ENCODE data around the gene UBXN1.

DNA sequence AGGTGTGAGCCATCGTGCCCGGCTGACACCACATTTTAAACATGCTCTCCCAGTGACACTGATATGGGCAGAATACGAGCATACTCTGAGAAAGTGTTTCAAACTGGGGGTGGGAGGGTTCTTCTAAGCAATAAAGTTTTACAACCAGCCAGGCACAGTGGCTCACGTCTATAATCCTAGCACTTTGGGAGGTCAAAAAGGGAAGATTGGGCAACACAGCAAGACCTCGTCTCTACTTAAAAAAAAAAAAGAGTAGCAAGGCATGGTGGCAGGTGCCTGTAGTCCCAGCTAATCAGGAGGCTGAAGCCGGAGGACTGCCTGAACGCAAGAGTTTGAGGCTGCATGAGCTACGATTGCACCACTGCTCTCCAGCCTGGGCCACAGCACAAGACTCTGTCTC, 34.7 kb downstream of the UBXN1 start:
- TF ChIP-seq SP1 (CRISPR knock-in tag; conservative IDR thresholded peaks at IDR 0.05) (no peak), NFE2L1 (CRISPR knock-in tag; IDR thresholded peaks at IDR 0.05) (no peak), CTCF (IDR thresholded peaks at IDR 0.05) (no peak), ZNF138 (CRISPR knock-in tag; conservative IDR thresholded peaks at IDR 0.05) (no peak), RORB (CRISPR knock-in tag; IDR thresholded peaks at IDR 0.05) (no peak)
- TF ChIP-seq, protein P1, sequence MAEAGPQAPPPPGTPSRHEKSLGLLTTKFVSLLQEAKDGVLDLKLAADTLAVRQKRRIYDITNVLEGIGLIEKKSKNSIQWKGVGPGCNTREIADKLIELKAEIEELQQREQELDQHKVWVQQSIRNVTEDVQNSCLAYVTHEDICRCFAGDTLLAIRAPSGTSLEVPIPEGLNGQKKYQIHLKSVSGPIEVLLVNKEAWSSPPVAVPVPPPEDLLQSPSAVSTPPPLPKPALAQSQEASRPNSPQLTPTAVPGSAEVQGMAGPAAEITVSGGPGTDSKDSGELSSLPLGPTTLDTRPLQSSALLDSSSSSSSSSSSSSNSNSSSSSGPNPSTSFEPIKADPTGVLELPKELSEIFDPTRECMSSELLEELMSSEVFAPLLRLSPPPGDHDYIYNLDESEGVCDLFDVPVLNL (CRISPR knock-in tag; IDR thresholded peaks at IDR 0.05; ENCODE audit: borderline replicate concordance, low read depth): no peak
- TF ChIP-seq, protein P2, sequence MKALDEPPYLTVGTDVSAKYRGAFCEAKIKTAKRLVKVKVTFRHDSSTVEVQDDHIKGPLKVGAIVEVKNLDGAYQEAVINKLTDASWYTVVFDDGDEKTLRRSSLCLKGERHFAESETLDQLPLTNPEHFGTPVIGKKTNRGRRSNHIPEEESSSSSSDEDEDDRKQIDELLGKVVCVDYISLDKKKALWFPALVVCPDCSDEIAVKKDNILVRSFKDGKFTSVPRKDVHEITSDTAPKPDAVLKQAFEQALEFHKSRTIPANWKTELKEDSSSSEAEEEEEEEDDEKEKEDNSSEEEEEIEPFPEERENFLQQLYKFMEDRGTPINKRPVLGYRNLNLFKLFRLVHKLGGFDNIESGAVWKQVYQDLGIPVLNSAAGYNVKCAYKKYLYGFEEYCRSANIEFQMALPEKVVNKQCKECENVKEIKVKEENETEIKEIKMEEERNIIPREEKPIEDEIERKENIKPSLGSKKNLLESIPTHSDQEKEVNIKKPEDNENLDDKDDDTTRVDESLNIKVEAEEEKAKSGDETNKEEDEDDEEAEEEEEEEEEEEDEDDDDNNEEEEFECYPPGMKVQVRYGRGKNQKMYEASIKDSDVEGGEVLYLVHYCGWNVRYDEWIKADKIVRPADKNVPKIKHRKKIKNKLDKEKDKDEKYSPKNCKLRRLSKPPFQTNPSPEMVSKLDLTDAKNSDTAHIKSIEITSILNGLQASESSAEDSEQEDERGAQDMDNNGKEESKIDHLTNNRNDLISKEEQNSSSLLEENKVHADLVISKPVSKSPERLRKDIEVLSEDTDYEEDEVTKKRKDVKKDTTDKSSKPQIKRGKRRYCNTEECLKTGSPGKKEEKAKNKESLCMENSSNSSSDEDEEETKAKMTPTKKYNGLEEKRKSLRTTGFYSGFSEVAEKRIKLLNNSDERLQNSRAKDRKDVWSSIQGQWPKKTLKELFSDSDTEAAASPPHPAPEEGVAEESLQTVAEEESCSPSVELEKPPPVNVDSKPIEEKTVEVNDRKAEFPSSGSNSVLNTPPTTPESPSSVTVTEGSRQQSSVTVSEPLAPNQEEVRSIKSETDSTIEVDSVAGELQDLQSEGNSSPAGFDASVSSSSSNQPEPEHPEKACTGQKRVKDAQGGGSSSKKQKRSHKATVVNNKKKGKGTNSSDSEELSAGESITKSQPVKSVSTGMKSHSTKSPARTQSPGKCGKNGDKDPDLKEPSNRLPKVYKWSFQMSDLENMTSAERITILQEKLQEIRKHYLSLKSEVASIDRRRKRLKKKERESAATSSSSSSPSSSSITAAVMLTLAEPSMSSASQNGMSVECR (CRISPR knock-in tag; IDR thresholded peaks at IDR 0.05; ENCODE audit: borderline replicate concordance): no peak
- TF ChIP-seq, protein P3, sequence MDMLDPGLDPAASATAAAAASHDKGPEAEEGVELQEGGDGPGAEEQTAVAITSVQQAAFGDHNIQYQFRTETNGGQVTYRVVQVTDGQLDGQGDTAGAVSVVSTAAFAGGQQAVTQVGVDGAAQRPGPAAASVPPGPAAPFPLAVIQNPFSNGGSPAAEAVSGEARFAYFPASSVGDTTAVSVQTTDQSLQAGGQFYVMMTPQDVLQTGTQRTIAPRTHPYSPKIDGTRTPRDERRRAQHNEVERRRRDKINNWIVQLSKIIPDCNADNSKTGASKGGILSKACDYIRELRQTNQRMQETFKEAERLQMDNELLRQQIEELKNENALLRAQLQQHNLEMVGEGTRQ (CRISPR knock-in tag; IDR thresholded peaks at IDR 0.05): no peak
